ENCODE data around the gene AKAP13. TPM values are rescaled to one million over a fixed set of nuclear protein-coding genes. Genes with fewer than 3 reads are reported as not detected.

Gene AKAP13
- polyA plus RNA-seq, 1 of the 3 experiments (the other 2 are of a cell fraction) = 8.4 TPM

GRCh38 chr15:85593809-85594445 lies 213.5 kb downstream of the AKAP13 start:
- no peak for DNase-seq
- Histone ChIP-seq H3K4me3 (ENCODE audit: low read depth in 2 of 2, low read length in 1 of 2) (no peak overlapping the region), H3K79me2 (ENCODE audit: insufficient read depth) (peaks cover 15% of the 10 kb centered on the region; the same call in 1 of the 2 replicates), H3K36me3 (replicated peaks in 1 of 2; ENCODE audit: control insufficient read depth in 1 of 2, insufficient read depth in 2 of 2, low read length in 1 of 2) (peaks cover 0 to 5% of the 10 kb centered on the region in 2 experiments), H3K27ac (ENCODE audit: low read depth in 2 of 2, low read length in 1 of 2) (no peak overlapping the region), H3K27me3 (ENCODE audit: insufficient read depth) (no peaks in the 10 kb centered on the region), H3K4me1 (ENCODE audit: control insufficient read depth in 1 of 2, insufficient read depth in 2 of 2, low read depth in 1 of 2, low read length in 1 of 2) (peaks cover 7 to 10% of the 10 kb centered on the region in 2 experiments; a peak in 3 of 4 replicates), H3F3A (replicated peaks; ENCODE audit: insufficient read depth) (peaks cover 6% of the 10 kb centered on the region), H3K9me3 (no peaks in the 10 kb centered on the region), H3K4me2 (no peak overlapping the region), H3K9me2 (no peaks in the 10 kb centered on the region), H3K9ac (no peak overlapping the region), H2AFZ (ENCODE audit: low read depth) (no peak overlapping the region), H4K20me1 (ENCODE audit: insufficient read depth) (no peaks in the 10 kb centered on the region)
- 98% methylated on average over 1 of the region's 1 CpG for WGBS (ENCODE audit: low lambda C conversion rate)
- TF ChIP-seq JUND (IDR thresholded peaks at IDR 0.05) = no peak
- TF ChIP-seq GABPA (IDR thresholded peaks at IDR 0.05; ENCODE audit: low read depth) = no peak
- TF ChIP-seq REST (IDR thresholded peaks at IDR 0.05; ENCODE audit: low read depth, low read length) = no peak
- TF ChIP-seq MEF2A (IDR thresholded peaks at IDR 0.05; ENCODE audit: borderline replicate concordance, low read depth) = no peak
- no peak for TF ChIP-seq TAF1 (IDR thresholded peaks at IDR 0.05; ENCODE audit: borderline replicate concordance, low read depth, low read length)
- no peak for TF ChIP-seq FOXJ3 (CRISPR knock-in tag; IDR thresholded peaks at IDR 0.05)
- no peak for TF ChIP-seq USF2 (IDR thresholded peaks at IDR 0.05; ENCODE audit: borderline replicate concordance, low read depth, low read length)
- TF ChIP-seq PBX3 (IDR thresholded peaks at IDR 0.05) = no peak
- TF ChIP-seq MXI1 (IDR thresholded peaks at IDR 0.05; ENCODE audit: low read depth, low read length) = no peak
- ChIA-PET CTCF (interaction anchor here (0.5 kb wide), 1 partner anchor 134 kb away, joined by 3 read pairs; no protein-coding TSS in a partner anchor), POLR2A (no interaction called here)

Measured in SK-N-SH (cell line).